BE2C (cell line): ENCODE results near the gene TYMS.

Experiments
- DNase-seq: peaks from one replicate; pipeline ENCODE4 v3.0.0-alpha.2; 2020
- H3K27me3 ChIP-seq: fragments of 250-450 bp; sonication (Bioruptor Pico); 2 replicates; pipeline ENCODE4 v1.5.1; 2020; ENCODE audit warnings: mild to moderate bottlenecking
- H3K36me3 ChIP-seq: fragments of 250-450 bp; sonication (Bioruptor Pico); 2 replicates; pipeline ENCODE4 v1.5.1; 2020; ENCODE audit warnings: mild to moderate bottlenecking
- H3K4me1 ChIP-seq: fragments of 250-450 bp; sonication (Bioruptor Pico); 2 replicates; pipeline ENCODE4 v1.5.1; 2020
- H3K4me3 ChIP-seq: 2 replicates; pipeline ENCODE4 v1.5.1; 2011; ENCODE audit warnings: low read depth, low read length
- H3K9me3 ChIP-seq: fragments of 250-450 bp; sonication (Bioruptor Pico); 2 replicates; pipeline ENCODE4 v1.5.1; 2020
- TF ChIP-seq, protein P1 (sequence below): IDR thresholded peaks from 2 replicates; pipeline ENCODE4 v1.5.1; 2012; ENCODE audit warnings: mild to moderate bottlenecking, low read depth, low read length

TYMS gene

DNA sequence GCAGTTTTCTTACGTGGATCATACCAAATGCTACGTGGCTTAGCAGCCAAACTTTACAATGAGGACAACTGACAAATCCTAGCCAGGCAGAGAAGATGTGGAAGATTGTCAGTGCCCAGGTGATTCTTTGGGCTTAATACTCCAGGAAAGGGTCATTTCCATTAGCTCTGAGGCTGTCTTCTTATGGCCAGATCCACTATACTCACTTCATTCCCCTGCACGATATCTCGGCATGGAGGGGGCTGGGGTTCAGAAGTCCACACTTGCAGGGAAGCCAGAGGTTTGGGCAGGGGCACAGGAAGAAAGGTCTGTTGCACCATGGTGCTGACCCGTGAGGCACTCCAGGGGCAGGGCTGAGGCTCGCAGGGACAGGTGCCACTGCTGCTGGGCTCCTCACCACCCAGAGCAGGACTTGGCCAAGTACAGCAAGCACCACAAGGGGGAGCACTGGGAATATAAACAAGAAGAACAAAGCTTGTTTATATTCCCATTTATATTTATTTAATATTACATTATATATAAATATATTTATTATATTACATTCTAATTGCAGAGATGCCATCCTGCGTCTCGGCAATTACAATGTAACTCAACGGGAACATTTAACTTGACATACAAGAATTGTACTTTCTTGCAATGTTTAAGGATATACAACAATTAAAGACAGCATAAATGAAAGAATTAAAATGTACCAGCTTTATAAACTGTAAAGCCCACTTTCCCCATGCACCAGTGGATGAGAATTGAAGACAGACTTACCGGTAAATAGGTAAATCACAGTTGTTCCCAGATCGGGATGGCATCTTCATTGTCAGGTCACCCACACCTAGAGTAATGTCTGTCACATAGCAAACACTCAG, 33.5 kb upstream of the TYMS start:
- DNase-seq, result peak; percentile 62
- TF ChIP-seq, protein P1, sequence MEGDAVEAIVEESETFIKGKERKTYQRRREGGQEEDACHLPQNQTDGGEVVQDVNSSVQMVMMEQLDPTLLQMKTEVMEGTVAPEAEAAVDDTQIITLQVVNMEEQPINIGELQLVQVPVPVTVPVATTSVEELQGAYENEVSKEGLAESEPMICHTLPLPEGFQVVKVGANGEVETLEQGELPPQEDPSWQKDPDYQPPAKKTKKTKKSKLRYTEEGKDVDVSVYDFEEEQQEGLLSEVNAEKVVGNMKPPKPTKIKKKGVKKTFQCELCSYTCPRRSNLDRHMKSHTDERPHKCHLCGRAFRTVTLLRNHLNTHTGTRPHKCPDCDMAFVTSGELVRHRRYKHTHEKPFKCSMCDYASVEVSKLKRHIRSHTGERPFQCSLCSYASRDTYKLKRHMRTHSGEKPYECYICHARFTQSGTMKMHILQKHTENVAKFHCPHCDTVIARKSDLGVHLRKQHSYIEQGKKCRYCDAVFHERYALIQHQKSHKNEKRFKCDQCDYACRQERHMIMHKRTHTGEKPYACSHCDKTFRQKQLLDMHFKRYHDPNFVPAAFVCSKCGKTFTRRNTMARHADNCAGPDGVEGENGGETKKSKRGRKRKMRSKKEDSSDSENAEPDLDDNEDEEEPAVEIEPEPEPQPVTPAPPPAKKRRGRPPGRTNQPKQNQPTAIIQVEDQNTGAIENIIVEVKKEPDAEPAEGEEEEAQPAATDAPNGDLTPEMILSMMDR, result peak; percentile 57
- peaks cover 3% of the 10 kb centered on the region; the same call in 1 of the 2 replicates for H3K27me3 ChIP-seq
- no peak overlapping the region for H3K4me3 ChIP-seq
- H3K9me3 ChIP-seq, result no peaks in the 10 kb centered on the region
- no peaks in the 10 kb centered on the region for H3K4me1 ChIP-seq
- H3K36me3 ChIP-seq, result no peaks in the 10 kb centered on the region

- no peaks in the 10 kb centered on the region for H3K36me3 ChIP-seq
- H3K27me3 ChIP-seq, result no peaks in the 10 kb centered on the region
- DNase-seq, result no peak
- TF ChIP-seq, protein P1, result no peak
- H3K4me3 ChIP-seq, result no peak overlapping the region
- H3K4me1 ChIP-seq, result no peaks in the 10 kb centered on the region
- no peaks in the 10 kb centered on the region for H3K9me3 ChIP-seq
Measured at GRCh38 chr18:627231-627630, 30.2 kb upstream of the TYMS start.

DNA sequence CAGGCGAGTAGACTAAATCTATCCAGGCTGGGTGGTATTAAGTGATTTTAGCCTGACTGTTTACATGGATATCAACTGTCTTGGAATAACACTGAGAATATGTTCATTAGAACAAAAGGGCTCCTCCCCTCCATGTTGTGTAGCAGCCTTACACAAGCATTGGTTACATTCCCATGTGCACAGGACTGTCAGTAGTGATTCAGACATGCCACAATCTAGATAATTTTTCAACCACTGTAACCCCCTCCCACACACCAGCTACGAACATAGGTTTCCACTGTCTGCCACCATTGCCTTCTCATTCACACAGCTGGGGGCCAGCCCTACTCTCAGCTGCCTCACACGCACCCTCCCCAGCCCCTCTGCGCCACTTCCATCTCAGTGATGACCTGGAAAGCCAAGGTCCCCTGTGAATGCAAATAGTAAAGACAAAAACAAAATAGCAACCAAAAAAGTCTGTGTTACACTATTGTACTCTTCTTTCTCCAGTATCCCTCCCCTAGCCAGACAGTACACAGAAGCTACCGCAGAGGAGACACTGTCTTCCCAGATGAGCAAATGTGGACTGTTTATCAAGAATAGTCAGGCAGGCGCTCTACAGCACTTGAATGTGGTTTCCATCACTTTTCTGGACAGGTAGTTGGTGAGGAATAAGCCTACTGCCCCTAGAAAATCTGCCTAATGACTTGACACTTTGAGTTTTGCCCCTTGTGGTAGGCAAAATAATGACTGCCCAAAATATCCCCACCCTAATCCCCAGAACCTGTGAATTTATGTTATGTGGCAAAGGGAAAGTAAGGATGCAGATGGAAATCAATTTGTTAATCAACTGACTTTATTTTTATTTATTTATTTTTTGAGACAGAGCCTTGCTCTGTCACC, 27.9 kb upstream of the TYMS start:
- TF ChIP-seq, protein P1, result 0 out of 2 replicates have a peak, but pooled peaks have one; percentile 7
- Histone ChIP-seq H3K27me3 (no peaks in the 10 kb centered on the region), H3K36me3 (no peaks in the 10 kb centered on the region), H3K9me3 (no peaks in the 10 kb centered on the region), H3K4me1 (no peaks in the 10 kb centered on the region), H3K4me3 (no peak overlapping the region)
- no peak for DNase-seq

DNA sequence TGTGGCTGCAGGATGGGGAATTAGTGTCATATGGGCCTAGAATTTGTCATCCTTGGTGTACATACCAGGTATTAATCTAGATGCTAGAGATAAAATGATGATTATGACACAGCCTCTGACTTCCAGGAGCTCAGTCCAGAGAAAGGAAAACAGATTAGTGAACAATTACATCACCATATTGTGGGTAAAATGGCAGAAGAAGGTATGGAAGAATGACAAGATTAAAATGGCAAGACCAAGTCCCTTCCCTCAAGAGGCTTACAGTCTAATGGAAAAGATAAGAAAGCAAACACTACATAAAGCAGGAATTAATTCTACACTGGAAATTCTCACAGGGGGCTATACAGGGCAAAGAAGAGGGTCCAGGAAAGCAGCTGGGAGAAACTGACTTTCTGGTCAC, 25.9 kb upstream of the TYMS start:
- no peaks in the 10 kb centered on the region for H3K9me3 ChIP-seq
- H3K4me1 ChIP-seq, result no peaks in the 10 kb centered on the region
- no peaks in the 10 kb centered on the region for H3K27me3 ChIP-seq
- no peak for DNase-seq
- TF ChIP-seq, protein P1, result no peak
- H3K4me3 ChIP-seq, result no peak overlapping the region
- no peaks in the 10 kb centered on the region for H3K36me3 ChIP-seq

GRCh38 chr18:634551-635045, 22.9 kb upstream of the TYMS start:
- no peak for DNase-seq
- Histone ChIP-seq H3K4me3 (no peak overlapping the region), H3K9me3 (no peaks in the 10 kb centered on the region), H3K4me1 (no peaks in the 10 kb centered on the region), H3K36me3 (no peaks in the 10 kb centered on the region), H3K27me3 (no peaks in the 10 kb centered on the region)
- TF ChIP-seq, protein P1, result no peak
